ENCODE data around the gene CDON.

GRCh38 chr11:126039485-126040271, 23.0 kb downstream of the CDON start:
- no peak for TF ChIP-seq POLR2A (IDR thresholded peaks at IDR 0.05; ENCODE audit: low read depth, low read length)
- TF ChIP-seq SPI1 (IDR thresholded peaks at IDR 0.05; ENCODE audit: low read depth, low read length): no peak
- no peak for TF ChIP-seq TAF1 (IDR thresholded peaks at IDR 0.05; ENCODE audit: low read depth, low read length)
- no peak for TF ChIP-seq POLR2AphosphoS5 (IDR thresholded peaks at IDR 0.05; ENCODE audit: low read depth, low read length)

All from GM12891 (cell line).